HL-60 (cell line): ENCODE results near the gene SFT2D1.
"Not testable (repeated sequence)": the region's sequence is repeated elsewhere in the genome, so short reads cannot be mapped to it uniquely, and the experiment has no call there.

Experiments
- DNase-seq, 2 experiments: peaks; one replicate each; pipeline ENCODE4 v3.0.0-alpha.2; 2010 to 2020; ENCODE audit warnings: low read depth in 1 of 2, low spot score in 1 of 2
- H3K27ac ChIP-seq: fragments of 250-450 bp; sonication (Bioruptor Pico); replicated peaks from 2 replicates; pipeline ENCODE4 v1.5.1; 2020; ENCODE audit warnings: mild to moderate bottlenecking, moderate library complexity
- H3K27me3 ChIP-seq: fragments of 250-450 bp; sonication (Bioruptor Pico); 2 replicates; pipeline ENCODE4 v1.5.1; 2021; ENCODE audit warnings: mild to moderate bottlenecking, moderate library complexity; ENCODE audit not compliant: insufficient read depth, poor library complexity, severe bottlenecking
- H3K4me3 ChIP-seq: replicated peaks from 2 replicates; pipeline ENCODE4 v1.5.1; 2011; ENCODE audit warnings: mild to moderate bottlenecking, control low read depth, low read length; ENCODE audit not compliant: insufficient read depth
- GABPA ChIP-seq: IDR thresholded peaks from 2 replicates; pipeline ENCODE4 v1.6.1; 2012; ENCODE audit warnings: low read depth
- POLR2AphosphoS5 ChIP-seq: IDR thresholded peaks from 2 replicates; pipeline ENCODE4 v1.6.1; 2012; ENCODE audit warnings: low read depth
- SPI1 ChIP-seq: IDR thresholded peaks from 2 replicates; pipeline ENCODE4 v1.6.1; 2012; ENCODE audit warnings: low read depth, mild to moderate bottlenecking, borderline replicate concordance
- TF ChIP-seq, protein P1 (sequence below): IDR thresholded peaks from 2 replicates; pipeline ENCODE4 v1.6.1; 2012; ENCODE audit warnings: low read depth; ENCODE audit not compliant: insufficient replicate concordance
- TF ChIP-seq, protein P2 (sequence below): IDR thresholded peaks from one replicate; pipeline ENCODE4 v1.5.1; 2011; ENCODE audit warnings: low read length, control low read depth, inconsistent platforms; ENCODE audit not compliant: insufficient read depth

The SFT2D1 gene

DNA sequence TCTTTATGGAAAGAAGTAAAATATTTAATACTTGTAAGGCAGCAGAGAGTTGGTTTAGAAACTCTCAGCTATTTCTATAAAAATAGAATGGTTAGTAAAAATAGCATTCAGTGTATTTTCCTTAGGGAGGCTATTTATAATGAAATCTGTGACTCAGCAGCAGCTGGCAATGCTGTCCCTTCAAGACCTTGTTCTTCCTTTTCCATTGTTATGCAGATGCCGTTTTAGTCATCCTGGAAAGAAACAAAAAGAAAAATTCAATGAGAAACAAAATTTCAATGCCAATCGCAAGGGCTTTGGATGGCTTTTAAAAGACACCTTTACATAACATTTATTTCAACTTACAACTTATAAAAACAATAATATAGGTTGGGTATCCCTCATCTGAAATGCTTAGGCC is 22.9 kb upstream of the SFT2D1 start:
- Histone ChIP-seq H3K27me3 (no peaks in the 10 kb centered on the region), H3K27ac (no peak overlapping the region), H3K4me3 (no peak overlapping the region)
- no peak for DNase-seq
- no peak for TF ChIP-seq GABPA
- TF ChIP-seq SPI1: no peak
- TF ChIP-seq, protein P1, sequence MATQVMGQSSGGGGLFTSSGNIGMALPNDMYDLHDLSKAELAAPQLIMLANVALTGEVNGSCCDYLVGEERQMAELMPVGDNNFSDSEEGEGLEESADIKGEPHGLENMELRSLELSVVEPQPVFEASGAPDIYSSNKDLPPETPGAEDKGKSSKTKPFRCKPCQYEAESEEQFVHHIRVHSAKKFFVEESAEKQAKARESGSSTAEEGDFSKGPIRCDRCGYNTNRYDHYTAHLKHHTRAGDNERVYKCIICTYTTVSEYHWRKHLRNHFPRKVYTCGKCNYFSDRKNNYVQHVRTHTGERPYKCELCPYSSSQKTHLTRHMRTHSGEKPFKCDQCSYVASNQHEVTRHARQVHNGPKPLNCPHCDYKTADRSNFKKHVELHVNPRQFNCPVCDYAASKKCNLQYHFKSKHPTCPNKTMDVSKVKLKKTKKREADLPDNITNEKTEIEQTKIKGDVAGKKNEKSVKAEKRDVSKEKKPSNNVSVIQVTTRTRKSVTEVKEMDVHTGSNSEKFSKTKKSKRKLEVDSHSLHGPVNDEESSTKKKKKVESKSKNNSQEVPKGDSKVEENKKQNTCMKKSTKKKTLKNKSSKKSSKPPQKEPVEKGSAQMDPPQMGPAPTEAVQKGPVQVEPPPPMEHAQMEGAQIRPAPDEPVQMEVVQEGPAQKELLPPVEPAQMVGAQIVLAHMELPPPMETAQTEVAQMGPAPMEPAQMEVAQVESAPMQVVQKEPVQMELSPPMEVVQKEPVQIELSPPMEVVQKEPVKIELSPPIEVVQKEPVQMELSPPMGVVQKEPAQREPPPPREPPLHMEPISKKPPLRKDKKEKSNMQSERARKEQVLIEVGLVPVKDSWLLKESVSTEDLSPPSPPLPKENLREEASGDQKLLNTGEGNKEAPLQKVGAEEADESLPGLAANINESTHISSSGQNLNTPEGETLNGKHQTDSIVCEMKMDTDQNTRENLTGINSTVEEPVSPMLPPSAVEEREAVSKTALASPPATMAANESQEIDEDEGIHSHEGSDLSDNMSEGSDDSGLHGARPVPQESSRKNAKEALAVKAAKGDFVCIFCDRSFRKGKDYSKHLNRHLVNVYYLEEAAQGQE: no peak
- TF ChIP-seq, protein P2, sequence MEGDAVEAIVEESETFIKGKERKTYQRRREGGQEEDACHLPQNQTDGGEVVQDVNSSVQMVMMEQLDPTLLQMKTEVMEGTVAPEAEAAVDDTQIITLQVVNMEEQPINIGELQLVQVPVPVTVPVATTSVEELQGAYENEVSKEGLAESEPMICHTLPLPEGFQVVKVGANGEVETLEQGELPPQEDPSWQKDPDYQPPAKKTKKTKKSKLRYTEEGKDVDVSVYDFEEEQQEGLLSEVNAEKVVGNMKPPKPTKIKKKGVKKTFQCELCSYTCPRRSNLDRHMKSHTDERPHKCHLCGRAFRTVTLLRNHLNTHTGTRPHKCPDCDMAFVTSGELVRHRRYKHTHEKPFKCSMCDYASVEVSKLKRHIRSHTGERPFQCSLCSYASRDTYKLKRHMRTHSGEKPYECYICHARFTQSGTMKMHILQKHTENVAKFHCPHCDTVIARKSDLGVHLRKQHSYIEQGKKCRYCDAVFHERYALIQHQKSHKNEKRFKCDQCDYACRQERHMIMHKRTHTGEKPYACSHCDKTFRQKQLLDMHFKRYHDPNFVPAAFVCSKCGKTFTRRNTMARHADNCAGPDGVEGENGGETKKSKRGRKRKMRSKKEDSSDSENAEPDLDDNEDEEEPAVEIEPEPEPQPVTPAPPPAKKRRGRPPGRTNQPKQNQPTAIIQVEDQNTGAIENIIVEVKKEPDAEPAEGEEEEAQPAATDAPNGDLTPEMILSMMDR: no peak
- TF ChIP-seq POLR2AphosphoS5: no peak

DNA sequence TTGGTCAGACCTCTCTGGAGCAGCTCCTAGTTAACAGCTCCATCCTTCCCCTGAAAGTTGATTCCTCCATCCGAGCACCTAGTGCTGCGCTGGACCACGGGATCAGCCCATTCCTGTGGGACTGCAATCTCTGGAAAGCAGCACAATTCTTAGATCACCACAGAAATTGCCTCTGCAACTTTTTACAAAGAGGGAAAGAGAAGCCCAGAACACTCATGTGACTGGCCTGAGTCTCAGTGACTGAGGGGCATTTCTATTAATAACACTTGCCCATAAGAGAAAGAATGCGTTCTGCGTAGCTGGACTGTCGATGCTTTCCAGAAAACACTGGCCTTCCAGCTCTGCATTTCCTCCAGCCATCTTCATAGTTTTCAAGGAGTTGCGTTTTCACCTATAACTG is 22.1 kb upstream of the SFT2D1 start:
- TF ChIP-seq SPI1 (no peak), GABPA (no peak), POLR2AphosphoS5 (no peak)
- TF ChIP-seq, protein P1: no peak
- TF ChIP-seq, protein P2: no peak
- Histone ChIP-seq H3K4me3 (no peak overlapping the region), H3K27me3 (no peaks in the 10 kb centered on the region), H3K27ac (no peak overlapping the region)
- DNase-seq: no peak

DNA sequence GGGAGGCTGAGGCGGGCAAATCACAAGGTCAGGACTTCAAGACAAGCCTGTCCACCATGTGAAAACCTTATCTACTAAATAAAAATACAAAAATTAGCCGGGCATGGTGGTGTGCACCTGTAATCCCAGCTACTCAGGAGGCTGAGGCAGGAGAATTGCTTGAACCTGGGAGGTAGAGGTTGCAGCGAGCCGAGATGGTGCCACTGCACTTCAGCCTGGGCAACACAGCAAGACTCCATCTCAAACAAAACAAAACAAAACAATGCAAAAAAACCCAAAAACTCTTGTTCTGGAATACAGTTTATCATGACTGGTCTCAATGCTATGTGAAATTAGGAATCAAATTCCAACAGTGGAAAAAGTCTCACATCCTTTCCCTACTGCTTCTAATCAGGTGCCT is 20.1 kb upstream of the SFT2D1 start:
- peak overlapping the region; percentile 88 for H3K27ac ChIP-seq
- DNase-seq, H3K4me3 ChIP-seq, H3K27me3 ChIP-seq: not testable (repeated sequence)

DNA sequence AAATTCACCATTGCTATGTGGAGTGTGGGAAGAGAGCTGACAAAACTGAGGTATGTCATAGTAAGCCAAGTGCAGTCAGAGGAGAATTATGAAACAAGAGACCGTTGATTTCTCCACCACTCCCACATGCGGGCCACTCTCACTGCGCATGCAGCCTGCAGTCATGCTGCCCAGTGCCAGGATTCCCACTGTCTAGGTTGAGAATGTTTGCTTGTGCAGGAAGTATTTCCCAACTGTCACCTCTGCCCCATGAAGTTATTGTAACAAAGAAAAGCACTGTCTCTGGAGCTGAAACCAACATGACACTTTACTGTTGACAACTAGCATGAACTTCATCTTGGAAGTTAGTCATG is 18.7 kb upstream of the SFT2D1 start:
- peak; percentile 95 to 98 for DNase-seq
- H3K27ac ChIP-seq: peak overlapping the region; percentile 88
- H3K4me3 ChIP-seq: no peak overlapping the region
- TF ChIP-seq, protein P1: peak; percentile 12
- no peak for TF ChIP-seq SPI1
- TF ChIP-seq, protein P2: no peak
- TF ChIP-seq POLR2AphosphoS5: peak; percentile 85
- TF ChIP-seq GABPA: no peak
- no peaks in the 10 kb centered on the region for H3K27me3 ChIP-seq
